ENCODE data around the gene NSUN7. TPM values are rescaled to one million over a fixed set of nuclear protein-coding genes. Genes with fewer than 3 reads are reported as not detected.
A peak's percentile ranks its signal among the peaks of the same experiment; 100 is the strongest.

The NSUN7 gene
- total and polyA plus RNA-seq, 9 donors = 2.0 to 12.5 (median 3.3) TPM

DNA sequence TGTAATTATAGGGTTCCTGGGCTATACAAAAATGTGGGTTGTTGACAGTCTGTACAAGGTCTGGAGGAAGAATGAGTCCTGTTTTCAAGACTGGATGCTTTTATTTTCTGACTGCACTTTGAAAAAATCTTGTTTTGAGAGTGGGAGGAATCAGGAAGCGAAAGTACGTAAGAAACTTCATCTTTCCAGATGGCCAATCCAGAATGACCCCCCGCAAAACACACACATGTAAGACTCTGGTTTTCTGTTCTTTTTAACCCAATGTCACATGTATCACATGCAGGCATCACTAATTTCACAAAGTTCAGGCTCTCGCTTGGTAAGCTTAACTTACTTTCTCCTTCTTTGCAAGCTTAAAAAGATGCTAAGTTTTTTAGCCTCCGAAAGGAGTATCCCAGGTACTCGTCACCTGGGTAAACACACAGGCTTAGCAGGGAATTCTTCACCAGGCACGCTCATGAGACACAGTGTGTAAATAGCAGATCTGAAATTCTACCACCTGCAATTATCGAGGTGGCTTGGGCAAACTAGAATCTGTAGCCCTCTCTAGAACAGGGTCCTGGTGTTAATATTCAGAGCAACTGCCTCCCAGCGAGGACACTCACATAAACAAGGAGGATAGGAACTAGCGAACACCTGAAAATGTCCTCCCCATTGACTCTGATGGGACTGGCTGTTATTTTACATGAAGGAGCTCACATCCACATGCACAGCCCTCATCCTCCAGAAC, 90.7 kb downstream of the NSUN7 start:
- WGBS, 3 donors = 80 to 89% (median 85%) methylated on average over 10 of the region's 10 CpGs
- TF ChIP-seq POLR2A (IDR thresholded peaks at IDR 0.05) = no peak
- no peak for TF ChIP-seq EP300 (IDR thresholded peaks at IDR 0.05)
- TF ChIP-seq, protein P1, sequence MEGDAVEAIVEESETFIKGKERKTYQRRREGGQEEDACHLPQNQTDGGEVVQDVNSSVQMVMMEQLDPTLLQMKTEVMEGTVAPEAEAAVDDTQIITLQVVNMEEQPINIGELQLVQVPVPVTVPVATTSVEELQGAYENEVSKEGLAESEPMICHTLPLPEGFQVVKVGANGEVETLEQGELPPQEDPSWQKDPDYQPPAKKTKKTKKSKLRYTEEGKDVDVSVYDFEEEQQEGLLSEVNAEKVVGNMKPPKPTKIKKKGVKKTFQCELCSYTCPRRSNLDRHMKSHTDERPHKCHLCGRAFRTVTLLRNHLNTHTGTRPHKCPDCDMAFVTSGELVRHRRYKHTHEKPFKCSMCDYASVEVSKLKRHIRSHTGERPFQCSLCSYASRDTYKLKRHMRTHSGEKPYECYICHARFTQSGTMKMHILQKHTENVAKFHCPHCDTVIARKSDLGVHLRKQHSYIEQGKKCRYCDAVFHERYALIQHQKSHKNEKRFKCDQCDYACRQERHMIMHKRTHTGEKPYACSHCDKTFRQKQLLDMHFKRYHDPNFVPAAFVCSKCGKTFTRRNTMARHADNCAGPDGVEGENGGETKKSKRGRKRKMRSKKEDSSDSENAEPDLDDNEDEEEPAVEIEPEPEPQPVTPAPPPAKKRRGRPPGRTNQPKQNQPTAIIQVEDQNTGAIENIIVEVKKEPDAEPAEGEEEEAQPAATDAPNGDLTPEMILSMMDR (IDR thresholded peaks at IDR 0.05) = no peak
- intact Hi-C loops (cut with DNase I) = no loop called here
- no peaks in the 10 kb centered on the region for H3K27me3 ChIP-seq
- peaks cover 11% of the 10 kb centered on the region for H3K4me1 ChIP-seq (ENCODE audit: insufficient read depth)
- no peaks in the 10 kb centered on the region for H3K9me3 ChIP-seq
- no peak for DNase-seq
- no peak overlapping the region for H3K4me3 ChIP-seq
- H3K27ac ChIP-seq = no peak overlapping the region
- no peaks in the 10 kb centered on the region for H3K36me3 ChIP-seq

DNA sequence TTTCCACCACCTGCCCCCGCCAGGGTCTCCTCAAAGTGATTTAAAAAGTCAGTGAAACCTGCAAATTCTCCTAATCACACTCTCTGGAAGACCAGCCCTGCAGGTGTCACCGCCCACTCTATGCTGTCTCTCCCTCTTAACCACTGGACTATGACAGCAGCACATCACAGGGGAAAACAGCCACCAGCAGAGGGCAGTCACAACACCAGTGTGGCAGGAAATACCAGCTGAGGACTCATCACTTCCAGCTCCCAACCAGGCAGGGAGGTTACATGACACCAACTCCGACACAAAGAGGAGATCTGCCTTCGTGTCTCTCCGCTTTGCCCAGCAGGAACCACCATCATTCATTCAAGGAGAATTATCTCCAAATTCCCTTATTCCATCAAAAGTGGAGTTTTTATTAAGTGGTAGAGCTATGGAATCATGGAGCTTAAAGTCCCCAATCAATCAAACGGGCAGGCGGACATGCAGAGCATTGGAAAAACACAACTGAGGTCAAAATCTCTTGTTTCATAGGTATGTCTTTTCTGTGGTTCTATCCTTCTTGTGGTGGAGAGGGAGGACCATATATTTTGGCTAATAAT, 91.3 kb downstream of the NSUN7 start:
- WGBS, 3 donors = 90 to 93% (median 92%) methylated on average over 7 of the region's 7 CpGs
- intact Hi-C loops (cut with DNase I) = no loop called here
- H3K27ac ChIP-seq = no peak overlapping the region

DNA sequence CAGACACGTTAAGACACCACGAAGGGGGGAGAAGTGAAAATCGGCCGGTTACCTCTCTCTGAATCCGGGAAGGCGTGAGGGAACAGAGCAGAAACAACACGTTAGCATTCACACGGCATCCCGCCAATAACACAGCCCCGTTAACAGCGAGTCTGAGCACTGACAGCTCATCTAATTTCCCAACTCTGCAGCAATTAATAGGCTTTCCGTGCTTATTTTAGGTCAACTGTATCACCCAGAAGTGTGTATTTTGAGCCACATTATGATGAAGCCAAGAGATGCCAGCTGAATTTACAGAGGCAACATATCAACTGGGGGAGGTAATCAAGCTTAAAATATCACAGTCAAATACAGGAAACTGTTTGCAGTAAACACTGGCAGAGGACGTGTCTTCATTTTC, 92.6 kb downstream of the NSUN7 start:
- Histone ChIP-seq H3K27ac (peak overlapping the region in 1 of 2 donors; percentile 5), H3K27me3 (no peaks in the 10 kb centered on the region), H3K9me3 (no peaks in the 10 kb centered on the region), H3K4me3 (no peak overlapping the region), H3K4me1 (ENCODE audit: insufficient read depth) (peaks cover 11% of the 10 kb centered on the region), H3K36me3 (no peaks in the 10 kb centered on the region)
- intact Hi-C loops (cut with DNase I) = no loop called here
- TF ChIP-seq EP300 (IDR thresholded peaks at IDR 0.05) (no peak), POLR2A (IDR thresholded peaks at IDR 0.05) (no peak)
- TF ChIP-seq, protein P1 (IDR thresholded peaks at IDR 0.05) = no peak
- peak; percentile 50 to 71 (median 59) for DNase-seq
- WGBS, 3 donors = 8 to 26% (median 9%) methylated on average over 13 of the region's 13 CpGs

More for the DNA sequence above, 91.3 kb downstream of the NSUN7 start:
- TF ChIP-seq EP300 (IDR thresholded peaks at IDR 0.05) = no peak
- no peak for TF ChIP-seq POLR2A (IDR thresholded peaks at IDR 0.05)
- TF ChIP-seq, protein P1 (IDR thresholded peaks at IDR 0.05) = peak in 1 of 3 donors; percentile 24
- peak; percentile 23 to 71 (median 62) for DNase-seq
- H3K9me3 ChIP-seq = no peaks in the 10 kb centered on the region
- peaks cover 11% of the 10 kb centered on the region for H3K4me1 ChIP-seq (ENCODE audit: insufficient read depth)
- H3K4me3 ChIP-seq = no peak overlapping the region
- H3K36me3 ChIP-seq = no peaks in the 10 kb centered on the region
- no peaks in the 10 kb centered on the region for H3K27me3 ChIP-seq

DNA sequence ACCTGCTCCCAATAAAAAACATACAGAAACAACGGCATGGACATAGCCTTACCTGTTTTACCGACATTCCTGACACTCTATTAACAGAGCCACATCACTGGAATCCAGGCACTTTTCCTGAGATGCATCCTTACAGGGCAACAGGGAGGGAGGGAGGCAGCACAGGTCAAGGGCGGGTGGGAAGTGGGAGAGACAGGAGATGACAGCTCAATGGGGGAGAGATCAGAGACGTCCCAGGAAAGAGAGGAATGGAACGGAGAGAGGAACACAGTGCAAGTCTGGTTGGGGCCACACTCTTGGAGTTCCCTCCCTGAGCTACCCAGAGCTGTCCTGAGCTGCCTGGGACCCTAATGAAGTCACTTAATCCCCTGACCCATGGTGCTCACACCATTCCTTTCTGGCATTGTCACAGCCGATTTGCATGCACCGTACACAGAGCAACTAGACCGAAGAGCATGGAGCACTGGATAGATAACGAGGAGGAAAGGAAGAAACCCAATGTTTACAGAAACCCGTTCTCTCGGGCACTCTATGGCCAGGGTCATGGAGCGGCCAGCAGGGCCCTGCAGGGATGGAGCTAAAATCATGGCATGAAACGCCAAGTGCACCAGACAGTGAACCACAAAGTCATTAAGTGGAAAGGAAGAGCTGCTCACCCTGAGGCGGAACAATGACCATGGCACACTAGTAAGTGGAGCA, 93.1 kb downstream of the NSUN7 start:
- TF ChIP-seq, protein P1 (IDR thresholded peaks at IDR 0.05) = no peak
- TF ChIP-seq EP300 (IDR thresholded peaks at IDR 0.05) = no peak
- no peak for TF ChIP-seq POLR2A (IDR thresholded peaks at IDR 0.05)
- no peak overlapping the region for H3K4me3 ChIP-seq
- DNase-seq = no peak
- H3K27me3 ChIP-seq = no peaks in the 10 kb centered on the region
- no peaks in the 10 kb centered on the region for H3K36me3 ChIP-seq
- H3K4me1 ChIP-seq (ENCODE audit: insufficient read depth) = peaks cover 11% of the 10 kb centered on the region
- intact Hi-C loops (cut with DNase I) = no loop called here
- 29 to 51% (median 39%) methylated on average over 14 of the region's 14 CpGs for WGBS, 3 donors
- no peaks in the 10 kb centered on the region for H3K9me3 ChIP-seq
- no peak overlapping the region for H3K27ac ChIP-seq
